Gastrocnemius medialis (tissue), 4 donors: Measurements from ENCODE around the gene ISG20L2.

ENCODE experiments used
- POLR2A ChIP-seq, 2 donors: fragments of 450-650 bp; IDR thresholded peaks; one replicate each; pipeline ENCODE4 v1.6.1; 2017; ENCODE audit warnings: antibody characterized with exemption in 2 of 2, mild to moderate bottlenecking in 2 of 2, moderate library complexity in 2 of 2
- TF ChIP-seq, protein P1 (sequence below), 5 experiments: fragments of 450-650 bp in 3 of 5; fragments of 200-600 bp in 2 of 5; sonication (generic) in 2 of 5; IDR thresholded peaks in 4 of 5; conservative IDR thresholded peaks in 1 of 5; 1 replicate in 4 of 5; 2 replicates in 1 of 5; pipeline ENCODE4 v1.5.1; 2016 to 2019; ENCODE audit warnings: antibody characterized with exemption in 5 of 5, mild to moderate bottlenecking in 3 of 5, moderate library complexity in 3 of 5

DNA sequence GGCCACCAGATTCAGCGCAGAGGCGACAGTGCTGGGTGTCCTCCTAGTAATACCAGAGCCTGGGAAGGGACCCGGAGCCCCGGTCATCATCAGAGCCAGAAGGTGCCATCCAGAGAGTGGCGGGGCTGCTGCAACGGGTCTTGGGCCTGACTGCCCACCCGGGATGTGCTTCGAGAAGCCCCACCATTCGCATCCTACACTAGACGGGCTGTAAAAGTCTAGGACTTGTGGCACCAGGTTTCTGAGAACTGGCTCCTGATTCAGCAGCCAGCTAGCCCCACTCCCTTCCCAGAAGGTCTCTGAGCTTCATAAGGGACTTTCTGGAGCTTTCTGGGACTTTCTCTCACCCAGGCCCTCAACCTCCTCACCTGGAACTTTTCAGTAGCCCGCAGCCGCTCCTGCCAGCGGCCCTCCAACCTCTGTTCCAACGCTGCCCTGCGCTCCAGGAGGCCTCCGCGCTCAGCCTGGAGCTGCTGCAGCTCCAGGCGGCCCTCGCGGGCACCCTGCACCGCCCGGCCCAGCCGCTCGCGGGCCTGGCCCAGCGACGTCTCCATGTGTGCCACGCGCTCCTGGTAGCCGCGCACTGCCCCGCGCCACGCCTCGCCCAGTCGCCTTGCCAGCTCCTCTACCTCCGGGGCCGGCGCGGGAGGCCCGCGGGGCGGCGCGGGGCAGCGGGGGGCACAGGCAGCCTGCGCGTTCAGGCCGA, 52.3 kb downstream of the ISG20L2 start:
- no peak for TF ChIP-seq POLR2A (IDR thresholded peaks at IDR 0.05)
- TF ChIP-seq, protein P1, sequence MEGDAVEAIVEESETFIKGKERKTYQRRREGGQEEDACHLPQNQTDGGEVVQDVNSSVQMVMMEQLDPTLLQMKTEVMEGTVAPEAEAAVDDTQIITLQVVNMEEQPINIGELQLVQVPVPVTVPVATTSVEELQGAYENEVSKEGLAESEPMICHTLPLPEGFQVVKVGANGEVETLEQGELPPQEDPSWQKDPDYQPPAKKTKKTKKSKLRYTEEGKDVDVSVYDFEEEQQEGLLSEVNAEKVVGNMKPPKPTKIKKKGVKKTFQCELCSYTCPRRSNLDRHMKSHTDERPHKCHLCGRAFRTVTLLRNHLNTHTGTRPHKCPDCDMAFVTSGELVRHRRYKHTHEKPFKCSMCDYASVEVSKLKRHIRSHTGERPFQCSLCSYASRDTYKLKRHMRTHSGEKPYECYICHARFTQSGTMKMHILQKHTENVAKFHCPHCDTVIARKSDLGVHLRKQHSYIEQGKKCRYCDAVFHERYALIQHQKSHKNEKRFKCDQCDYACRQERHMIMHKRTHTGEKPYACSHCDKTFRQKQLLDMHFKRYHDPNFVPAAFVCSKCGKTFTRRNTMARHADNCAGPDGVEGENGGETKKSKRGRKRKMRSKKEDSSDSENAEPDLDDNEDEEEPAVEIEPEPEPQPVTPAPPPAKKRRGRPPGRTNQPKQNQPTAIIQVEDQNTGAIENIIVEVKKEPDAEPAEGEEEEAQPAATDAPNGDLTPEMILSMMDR (IDR thresholded peaks at IDR 0.05 in 4 of 5, conservative IDR thresholded peaks at IDR 0.05 in 1 of 5) = no peak
